ENCODE results near the gene SLC6A3. TPM values are rescaled to one million over a fixed set of nuclear protein-coding genes. Genes with fewer than 3 reads are reported as not detected.

SLC6A3 gene
- total and polyA plus RNA-seq, 2 of the 13 experiments (the other 11 are each of a cell fraction or from before 2014, with no cell fraction given): 0.01 TPM; not detected in 1

- TF ChIP-seq ZNF512B (CRISPR knock-in tag; IDR thresholded peaks at IDR 0.05; ENCODE audit: borderline replicate concordance): no peak
- TF ChIP-seq ZNF777 (CRISPR knock-in tag; IDR thresholded peaks at IDR 0.05): no peak
- no peak for TF ChIP-seq HIVEP1 (CRISPR knock-in tag; IDR thresholded peaks at IDR 0.05)
- TF ChIP-seq CEBPG (CRISPR knock-in tag; IDR thresholded peaks at IDR 0.05): no peak
These were observed 54.2 kb downstream of the SLC6A3 start (continued) for GRCh38 chr5:1390861-1391600.

DNA sequence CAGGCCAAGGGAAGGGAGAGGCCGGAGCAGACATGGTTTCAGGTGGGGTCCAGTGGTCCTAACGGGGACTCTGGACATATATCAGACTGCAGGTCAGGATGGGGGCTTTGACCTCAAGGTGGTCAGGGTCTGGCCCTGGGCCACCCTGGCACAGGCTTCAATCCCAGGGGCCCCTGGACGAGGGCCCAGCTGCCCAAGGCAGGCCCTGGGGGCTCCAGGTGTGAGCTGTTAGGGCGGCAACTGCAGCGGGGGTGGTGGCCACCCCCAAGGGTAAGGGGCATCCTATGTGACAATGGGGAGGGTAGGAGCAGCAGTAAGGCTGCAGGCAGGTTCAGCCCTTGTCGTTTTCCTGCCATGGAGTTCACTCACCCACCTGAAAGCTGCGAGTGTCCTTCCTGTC, 54.9 kb downstream of the SLC6A3 start:
- Histone ChIP-seq H3K9ac (ENCODE audit: insufficient read depth, low read depth, low read length) (no peak overlapping the region), H3K27ac (ENCODE audit: extremely low read length, insufficient read depth, low read length) (no peak overlapping the region), H3K79me2 (ENCODE audit: insufficient read depth, low read length) (no peaks in the 10 kb centered on the region), H3K4me3 (replicated peaks in 1 of 3; ENCODE audit: insufficient read depth in 1 of 3, low read depth in 2 of 3, low read length in 3 of 3) (no peak overlapping the region), H3K36me3 (replicated peaks in 1 of 2; ENCODE audit: control insufficient read depth in 1 of 2, insufficient read depth in 2 of 2, low read length in 2 of 2) (no peaks in the 10 kb centered on the region), H3K27me3 (ENCODE audit: control insufficient read depth in 1 of 2, insufficient read depth in 2 of 2, low read length in 2 of 2) (peaks cover 25 to 87% of the 10 kb centered on the region in 2 experiments), H4K20me1 (ENCODE audit: insufficient read depth, low read length) (no peaks in the 10 kb centered on the region), H2AFZ (ENCODE audit: low read length) (no peak overlapping the region), H3K9me3 (ENCODE audit: low read length) (no peaks in the 10 kb centered on the region), H3K4me1 (ENCODE audit: insufficient read depth, low read length) (peaks cover 4% of the 10 kb centered on the region; the same call in 1 of the 2 replicates), H3K4me2 (ENCODE audit: low read depth, low read length) (no peak overlapping the region)
- no TSS peak for BruUV-seq (replicated peaks)
- no peak for FAIRE-seq
- POLR2A ChIA-PET: no interaction called here
- in situ Hi-C loops (cut with HindIII; ENCODE audit: extremely low pct_ligation_motif_present, low pct_unique_long_range_greater_than_20kb): no loop called here
- DNase-seq (ENCODE audit: low spot score): no peak
- intact Hi-C loops (cut with micrococcal nuclease; ENCODE audit: unreplicated experiment): no loop called here
- CTCF ChIA-PET (ENCODE audit: low intra/inter-chr PET ratio, low total read pairs): no interaction called here
- ATAC-seq: no peak
- WGBS (ENCODE audit: low lambda C conversion rate): 12% methylated on average over 4 of the region's 7 CpGs
- TF ChIP-seq ZSCAN29 (CRISPR knock-in tag; conservative IDR thresholded peaks at IDR 0.05) (no peak), ZNF512 (CRISPR knock-in tag; IDR thresholded peaks at IDR 0.05) (no peak), JARID2 (CRISPR knock-in tag; IDR thresholded peaks at IDR 0.05; ENCODE audit: insufficient replicate concordance) (no peak), ZNF788 (CRISPR knock-in tag; IDR thresholded peaks at IDR 0.05; ENCODE audit: borderline replicate concordance) (no peak), NCOR1 (IDR thresholded peaks at IDR 0.05; ENCODE audit: borderline replicate concordance, low read length) (no peak), SYNCRIP (IDR thresholded peaks at IDR 0.05; ENCODE audit: insufficient read depth, low read depth, low read length) (no peak), AGO1 (IDR thresholded peaks at IDR 0.05; ENCODE audit: low read depth, low read length, poor library complexity, severe bottlenecking) (no peak), PATZ1 (CRISPR knock-in tag; IDR thresholded peaks at IDR 0.05) (no peak), PHB2 (IDR thresholded peaks at IDR 0.05; ENCODE audit: partially characterized antibody) (no peak), DR1 (CRISPR knock-in tag; IDR thresholded peaks at IDR 0.05) (no peak)
- TF ChIP-seq, protein P1, sequence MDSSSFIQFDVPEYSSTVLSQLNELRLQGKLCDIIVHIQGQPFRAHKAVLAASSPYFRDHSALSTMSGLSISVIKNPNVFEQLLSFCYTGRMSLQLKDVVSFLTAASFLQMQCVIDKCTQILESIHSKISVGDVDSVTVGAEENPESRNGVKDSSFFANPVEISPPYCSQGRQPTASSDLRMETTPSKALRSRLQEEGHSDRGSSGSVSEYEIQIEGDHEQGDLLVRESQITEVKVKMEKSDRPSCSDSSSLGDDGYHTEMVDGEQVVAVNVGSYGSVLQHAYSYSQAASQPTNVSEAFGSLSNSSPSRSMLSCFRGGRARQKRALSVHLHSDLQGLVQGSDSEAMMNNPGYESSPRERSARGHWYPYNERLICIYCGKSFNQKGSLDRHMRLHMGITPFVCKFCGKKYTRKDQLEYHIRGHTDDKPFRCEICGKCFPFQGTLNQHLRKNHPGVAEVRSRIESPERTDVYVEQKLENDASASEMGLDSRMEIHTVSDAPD (CRISPR knock-in tag; IDR thresholded peaks at IDR 0.05): no peak
